BJ (cell line): Measurements from ENCODE around the gene CFAP58. TPM values are rescaled to one million over a fixed set of nuclear protein-coding genes. Genes with fewer than 3 reads are reported as not detected.

ENCODE experiments used
- CTCF ChIA-PET: fragments of 350-600 bp; formaldehyde crosslinking; extraction: SDS; loops from one replicate; lab custom pipeline; 2021; ENCODE audit warnings: antibody characterized with exemption, inconsistent platforms; lab: Yijun Ruan, JAX
- POLR2A ChIA-PET: fragments of 300-600 bp; sonication (Branson Sonifier 250); formaldehyde crosslinking; extraction: SDS; loops from one replicate; lab custom pipeline; 2021; ENCODE audit warnings: antibody characterized with exemption; lab: Charles Lee
- DNase-seq: peaks from one replicate; pipeline ENCODE4 v3.0.0-alpha.2; 2011; ENCODE audit warnings: low read depth
- H3K27me3 ChIP-seq: 2 replicates; pipeline ENCODE4 v1.6.0; 2011; ENCODE audit warnings: low read length; ENCODE audit not compliant: control insufficient read depth, insufficient read depth
- H3K36me3 ChIP-seq: 2 replicates; pipeline ENCODE4 v1.5.1; 2011; ENCODE audit warnings: low read length; ENCODE audit not compliant: control insufficient read depth, insufficient read depth
- H3K4me3 ChIP-seq: 2 replicates; pipeline ENCODE4 v1.5.1; 2011; ENCODE audit warnings: low read depth, mild to moderate bottlenecking, control low read depth, low read length
- CTCF ChIP-seq: IDR thresholded peaks from 2 replicates; pipeline ENCODE4 v1.5.1; 2011; ENCODE audit warnings: low read depth, mild to moderate bottlenecking, control low read depth, inconsistent platforms, low read length, moderate library complexity; ENCODE audit not compliant: insufficient read depth
- polyA plus RNA-seq: library from polyadenylated mRNA; depleted of rRNA; stranded (reverse); fragments of >200 nt; gene quantifications from 2 replicates; pipeline ENCODE4 v1.2.3, GENCODE V29; 2011

Gene CFAP58
- polyA plus RNA-seq, 1 experiment, result 0.23 TPM

GRCh38 chr10:104415526-104416165 lies 62.0 kb downstream of the CFAP58 start:
- ChIA-PET POLR2A (no interaction called here), CTCF (interaction anchor here (2.9 kb wide), 1 partner anchor 9 kb away, joined by 14 read pairs; no protein-coding TSS in a partner anchor)
- H3K36me3 ChIP-seq, result no peaks in the 10 kb centered on the region
- TF ChIP-seq CTCF, result no peak
- H3K27me3 ChIP-seq, result no peaks in the 10 kb centered on the region
- H3K4me3 ChIP-seq, result no peak overlapping the region
- no peak for DNase-seq

- POLR2A ChIA-PET, result no interaction called here
- TF ChIP-seq CTCF, result no peak
- DNase-seq, result no peak
- H3K36me3 ChIP-seq, result no peaks in the 10 kb centered on the region
- no peaks in the 10 kb centered on the region for H3K27me3 ChIP-seq
- H3K4me3 ChIP-seq, result no peak overlapping the region
- CTCF ChIA-PET, result interaction anchor here (0.6 to 2.9 kb wide), 3 partner anchors 10 to 554 kb away, joined by 3 to 14 read pairs (median 3); no protein-coding TSS in a partner anchor
Observed at GRCh38 chr10:104416851-104417250, 63.2 kb downstream of the CFAP58 start.

GRCh38 chr10:104417637-104418292 lies 64.1 kb downstream of the CFAP58 start:
- CTCF ChIA-PET, result interaction anchor here (0.6 to 2.9 kb wide), 3 partner anchors 11 to 553 kb away, joined by 3 to 14 read pairs (median 3); no protein-coding TSS in a partner anchor
- no peak overlapping the region for H3K4me3 ChIP-seq
- POLR2A ChIA-PET, result interaction anchor here (0.6 kb wide), 1 partner anchor 43 kb away, joined by 3 read pairs; no protein-coding TSS in a partner anchor
- no peaks in the 10 kb centered on the region for H3K36me3 ChIP-seq
- no peaks in the 10 kb centered on the region for H3K27me3 ChIP-seq
- TF ChIP-seq CTCF, result no peak
- no peak for DNase-seq

GRCh38 chr10:104424719-104425118 lies 71.1 kb downstream of the CFAP58 start:
- no peak for TF ChIP-seq CTCF
- H3K27me3 ChIP-seq, result no peaks in the 10 kb centered on the region
- H3K36me3 ChIP-seq, result no peaks in the 10 kb centered on the region
- no peak overlapping the region for H3K4me3 ChIP-seq
- no peak for DNase-seq
- CTCF ChIA-PET, result interaction anchor here (1.5 kb wide), 1 partner anchor 88 kb away, joined by 3 read pairs; no protein-coding TSS in a partner anchor
- POLR2A ChIA-PET, result no interaction called here

GRCh38 chr10:104427989-104428388 lies 74.4 kb downstream of the CFAP58 start:
- CTCF ChIA-PET, result no interaction called here
- POLR2A ChIA-PET, result no interaction called here
- Histone ChIP-seq H3K27me3 (no peaks in the 10 kb centered on the region), H3K4me3 (no peak overlapping the region), H3K36me3 (no peaks in the 10 kb centered on the region)
- no peak for DNase-seq
- no peak for TF ChIP-seq CTCF
